Neural progenitor cell (in vitro differentiated cells): ENCODE results near the gene SUCNR1. TPM values are rescaled to one million over a fixed set of nuclear protein-coding genes. Genes with fewer than 3 reads are reported as not detected.

Experiments
- DNase-seq: peaks from one replicate; pipeline ENCODE4 v3.0.0-alpha.2; 2016; ENCODE audit warnings: low spot score
- H2AFZ ChIP-seq: fragments of 200-600 bp; sonication (generic); replicated peaks from 2 replicates; pipeline ENCODE4 v1.6.1; 2016; ENCODE audit warnings: antibody characterized with exemption
- H3F3A ChIP-seq: fragments of 200-600 bp; sonication (generic); 2 replicates; pipeline ENCODE4 v1.6.1; 2016; ENCODE audit warnings: antibody characterized with exemption, low read depth
- H3K27ac ChIP-seq: fragments of 200-600 bp; sonication (generic); 2 replicates; pipeline ENCODE4 v1.5.1; 2016; ENCODE audit warnings: mild to moderate bottlenecking
- H3K27me3 ChIP-seq: fragments of 200-600 bp; sonication (generic); 2 replicates; pipeline ENCODE4 v1.6.1; 2016; ENCODE audit warnings: mild to moderate bottlenecking, moderate library complexity
- H3K36me3 ChIP-seq: fragments of 200-600 bp; sonication (generic); 2 replicates; pipeline ENCODE4 v1.5.1; 2016
- H3K4me1 ChIP-seq: fragments of 200-600 bp; sonication (generic); 2 replicates; pipeline ENCODE4 v1.6.1; 2016; ENCODE audit warnings: mixed run types
- H3K4me2 ChIP-seq: fragments of 200-600 bp; sonication (generic); 2 replicates; pipeline ENCODE4 v1.6.1; 2016
- H3K4me3 ChIP-seq: fragments of 200-600 bp; sonication (generic); 2 replicates; pipeline ENCODE4 v1.5.1; 2016
- H3K79me2 ChIP-seq: fragments of 200-600 bp; sonication (generic); 2 replicates; pipeline ENCODE4 v1.6.1; 2016; ENCODE audit warnings: low read depth
- H3K9ac ChIP-seq: fragments of 200-600 bp; sonication (generic); 2 replicates; pipeline ENCODE4 v1.6.1; 2016
- H3K9me3 ChIP-seq: fragments of 200-600 bp; sonication (generic); 2 replicates; pipeline ENCODE4 v1.5.1; 2016; ENCODE audit warnings: low read depth
- H4K20me1 ChIP-seq: fragments of 200-600 bp; sonication (generic); 2 replicates; pipeline ENCODE4 v1.6.1; 2016; ENCODE audit warnings: low read depth
- H3K27ac Mint-ChIP-seq: 3 replicates; pipeline ENCODE4 v1.8.0; 2021; ENCODE audit warnings: mixed read lengths
- H3K27me3 Mint-ChIP-seq: 2 replicates; pipeline ENCODE4 v1.8.0; 2022; ENCODE audit warnings: low read depth, mild to moderate bottlenecking, inconsistent platforms, moderate library complexity, mixed read lengths; ENCODE audit not compliant: insufficient read depth
- H3K36me3 Mint-ChIP-seq: 3 replicates; pipeline ENCODE4 v1.8.0; 2021; ENCODE audit warnings: mixed read lengths
- H3K4me1 Mint-ChIP-seq: 3 replicates; pipeline ENCODE4 v1.8.0; 2021; ENCODE audit warnings: mixed read lengths
- H3K4me3 Mint-ChIP-seq: 3 replicates; pipeline ENCODE4 v1.8.0; 2021; ENCODE audit warnings: mild to moderate bottlenecking, moderate library complexity, mixed read lengths
- H3K9me3 Mint-ChIP-seq: 3 replicates; pipeline ENCODE4 v1.8.0; 2020; ENCODE audit warnings: mixed read lengths
- EZH2 ChIP-seq: fragments of 200-600 bp; sonication (generic); IDR thresholded peaks from 2 replicates; pipeline ENCODE4 v1.6.1; 2017; ENCODE audit warnings: antibody characterized with exemption, mild to moderate bottlenecking, moderate library complexity
- EZH2phosphoT487 ChIP-seq: fragments of 200-600 bp; sonication (generic); IDR thresholded peaks from 2 replicates; pipeline ENCODE4 v1.6.1; 2017; ENCODE audit warnings: antibody characterized with exemption
- total RNA-seq: library from RNA; depleted of rRNA; stranded (reverse); fragments of >200 nt; gene quantifications from 2 replicates; pipeline ENCODE4 v1.2.3, GENCODE V29; 2015; ENCODE audit warnings: low replicate concordance
- TF ChIP-seq, protein P1 (sequence below): fragments of 200-600 bp; sonication (generic); IDR thresholded peaks from 2 replicates; pipeline ENCODE4 v1.5.1; 2017; ENCODE audit warnings: antibody characterized with exemption, mild to moderate bottlenecking

Gene SUCNR1
- total RNA-seq, 1 donor from 2014 or later, result not detected

- no peak overlapping the region for H3K4me3 Mint-ChIP-seq
- no peaks in the 10 kb centered on the region for H3K9me3 Mint-ChIP-seq
- H3K4me1 ChIP-seq, result peaks cover 43% of the 10 kb centered on the region
- H3K27me3 ChIP-seq, result no peaks in the 10 kb centered on the region
- no peaks in the 10 kb centered on the region for H3K9me3 ChIP-seq
- no peak overlapping the region for H3K9ac ChIP-seq
- H3K4me2 ChIP-seq, result peak overlapping the region; percentile 25
- no peak overlapping the region for H3K4me3 ChIP-seq
- no peaks in the 10 kb centered on the region for H3K79me2 ChIP-seq
- peak overlapping the region; percentile 35 for H3K27ac Mint-ChIP-seq
- peaks cover 7% of the 10 kb centered on the region for H3K27me3 Mint-ChIP-seq
- H3K36me3 Mint-ChIP-seq, result no peaks in the 10 kb centered on the region
- H3K4me1 Mint-ChIP-seq, result peaks cover 34% of the 10 kb centered on the region
- no peak for TF ChIP-seq EZH2
- TF ChIP-seq EZH2phosphoT487, result no peak
- TF ChIP-seq, protein P1, sequence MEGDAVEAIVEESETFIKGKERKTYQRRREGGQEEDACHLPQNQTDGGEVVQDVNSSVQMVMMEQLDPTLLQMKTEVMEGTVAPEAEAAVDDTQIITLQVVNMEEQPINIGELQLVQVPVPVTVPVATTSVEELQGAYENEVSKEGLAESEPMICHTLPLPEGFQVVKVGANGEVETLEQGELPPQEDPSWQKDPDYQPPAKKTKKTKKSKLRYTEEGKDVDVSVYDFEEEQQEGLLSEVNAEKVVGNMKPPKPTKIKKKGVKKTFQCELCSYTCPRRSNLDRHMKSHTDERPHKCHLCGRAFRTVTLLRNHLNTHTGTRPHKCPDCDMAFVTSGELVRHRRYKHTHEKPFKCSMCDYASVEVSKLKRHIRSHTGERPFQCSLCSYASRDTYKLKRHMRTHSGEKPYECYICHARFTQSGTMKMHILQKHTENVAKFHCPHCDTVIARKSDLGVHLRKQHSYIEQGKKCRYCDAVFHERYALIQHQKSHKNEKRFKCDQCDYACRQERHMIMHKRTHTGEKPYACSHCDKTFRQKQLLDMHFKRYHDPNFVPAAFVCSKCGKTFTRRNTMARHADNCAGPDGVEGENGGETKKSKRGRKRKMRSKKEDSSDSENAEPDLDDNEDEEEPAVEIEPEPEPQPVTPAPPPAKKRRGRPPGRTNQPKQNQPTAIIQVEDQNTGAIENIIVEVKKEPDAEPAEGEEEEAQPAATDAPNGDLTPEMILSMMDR, result no peak
- peak overlapping the region; percentile 85 for H3K27ac ChIP-seq
- peak; percentile 61 for DNase-seq
- peaks cover 25% of the 10 kb centered on the region for H3F3A ChIP-seq
- no peaks in the 10 kb centered on the region for H4K20me1 ChIP-seq
- no peak overlapping the region for H2AFZ ChIP-seq
- H3K36me3 ChIP-seq, result no peaks in the 10 kb centered on the region
These were observed 28.3 kb downstream of the SUCNR1 start for GRCh38 chr3:151901644-151902285.

DNA sequence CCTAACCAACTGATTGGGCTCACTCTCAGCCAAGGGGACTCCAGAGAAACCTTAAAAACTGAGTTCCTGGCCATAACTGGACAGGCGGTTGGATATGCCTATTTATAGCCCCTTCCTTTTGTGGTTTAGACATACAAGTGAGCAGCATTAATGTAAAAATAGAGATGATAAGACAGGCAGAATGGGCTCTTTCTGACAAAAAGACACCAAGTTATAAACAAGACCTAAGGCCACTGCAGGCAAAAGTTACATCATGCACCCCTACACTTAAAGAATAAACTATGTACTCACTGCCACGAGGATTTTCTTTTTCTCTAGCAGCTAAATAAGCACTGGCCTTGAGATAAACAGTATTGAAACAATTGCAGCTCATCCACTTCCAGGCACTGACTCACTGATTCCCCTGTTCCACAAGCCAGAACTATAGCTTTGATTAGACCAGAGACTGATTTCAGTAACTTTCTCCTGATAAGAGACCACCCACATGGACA lies 30.1 kb downstream of the SUCNR1 start:
- Histone ChIP-seq H3K27ac (no peak overlapping the region), H2AFZ (no peak overlapping the region), H3K9me3 (no peaks in the 10 kb centered on the region), H3K4me3 (no peak overlapping the region), H3K79me2 (no peaks in the 10 kb centered on the region), H3K36me3 (no peaks in the 10 kb centered on the region), H3K9ac (no peak overlapping the region), H3K4me2 (no peak overlapping the region), H4K20me1 (no peaks in the 10 kb centered on the region), H3F3A (peaks cover 25% of the 10 kb centered on the region), H3K27me3 (no peaks in the 10 kb centered on the region), H3K4me1 (peaks cover 43% of the 10 kb centered on the region)
- H3K4me1 Mint-ChIP-seq, result peaks cover 34% of the 10 kb centered on the region
- DNase-seq, result no peak
- TF ChIP-seq EZH2, result no peak
- TF ChIP-seq, protein P1, result no peak
- TF ChIP-seq EZH2phosphoT487, result no peak
- H3K27me3 Mint-ChIP-seq, result peaks cover 7% of the 10 kb centered on the region
- H3K9me3 Mint-ChIP-seq, result no peaks in the 10 kb centered on the region
- H3K36me3 Mint-ChIP-seq, result no peaks in the 10 kb centered on the region
- H3K27ac Mint-ChIP-seq, result peak overlapping the region; percentile 28
- H3K4me3 Mint-ChIP-seq, result no peak overlapping the region

DNA sequence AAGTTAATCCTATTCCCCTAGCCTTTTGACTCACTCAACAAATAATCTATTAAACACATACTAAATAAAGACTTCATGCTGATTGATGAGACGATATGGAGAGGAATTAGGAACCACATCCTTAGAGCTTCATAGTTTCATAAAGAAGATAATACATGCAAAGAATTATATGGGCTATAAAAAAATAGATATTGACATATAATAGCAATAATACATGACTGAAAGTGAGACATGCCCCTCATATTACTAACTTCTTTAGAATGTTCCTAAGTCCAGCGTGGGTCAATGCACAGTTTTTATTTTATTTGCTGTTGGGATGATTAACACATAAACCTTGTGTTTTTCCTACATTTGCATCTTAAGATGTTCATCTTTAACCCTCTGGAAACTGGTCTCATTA lies 32.2 kb downstream of the SUCNR1 start:
- H3K9me3 Mint-ChIP-seq, result peaks cover 2% of the 10 kb centered on the region
- peaks cover 4% of the 10 kb centered on the region for H3K27me3 Mint-ChIP-seq
- H2AFZ ChIP-seq, result no peak overlapping the region
- H3K4me1 ChIP-seq, result peaks cover 38% of the 10 kb centered on the region
- no peaks in the 10 kb centered on the region for H3K79me2 ChIP-seq
- H3K9me3 ChIP-seq, result no peaks in the 10 kb centered on the region
- no peaks in the 10 kb centered on the region for H3K27me3 ChIP-seq
- no peak overlapping the region for H3K27ac ChIP-seq
- no peak overlapping the region for H3K4me3 ChIP-seq
- no peaks in the 10 kb centered on the region for H3K36me3 ChIP-seq
- no peak for DNase-seq
- H4K20me1 ChIP-seq, result no peaks in the 10 kb centered on the region
- peaks cover 31% of the 10 kb centered on the region for H3K4me1 Mint-ChIP-seq
- H3K4me2 ChIP-seq, result no peak overlapping the region
- no peak overlapping the region for H3K27ac Mint-ChIP-seq
- no peak for TF ChIP-seq EZH2
- TF ChIP-seq, protein P1, result no peak
- no peak for TF ChIP-seq EZH2phosphoT487
- peaks cover 23% of the 10 kb centered on the region for H3F3A ChIP-seq
- H3K36me3 Mint-ChIP-seq, result no peaks in the 10 kb centered on the region
- H3K4me3 Mint-ChIP-seq, result no peak overlapping the region
- no peak overlapping the region for H3K9ac ChIP-seq
